HL-60/S4 (cell line): ENCODE results near the gene ATXN7L3.
"Not testable (repeated sequence)": the region's sequence is repeated elsewhere in the genome, so short reads cannot be mapped to it uniquely, and the experiment has no call there.

ENCODE experiments used
- in situ Hi-C: fragments of 300-500 bp; cut with MboI; formaldehyde crosslinking; loops from 2 replicates; pipeline ENCODE4 v1.14.3; 2022; ENCODE audit warnings: low sequenced_read_pairs

Gene ATXN7L3

GRCh38 chr17:44199553-44200477, at the start of gene ATXN7L3:
TSS of gene ATXN7L3 (minus strand) at chr17:44199884. CDS start at chr17:44198070, 1,814 bp downstream.
- in situ Hi-C loops: loop anchor here (25.0 kb wide), 2 partner anchors 137 to 312 kb away; partner anchors contain the start of genes GPATCH8 and GRN

DNA sequence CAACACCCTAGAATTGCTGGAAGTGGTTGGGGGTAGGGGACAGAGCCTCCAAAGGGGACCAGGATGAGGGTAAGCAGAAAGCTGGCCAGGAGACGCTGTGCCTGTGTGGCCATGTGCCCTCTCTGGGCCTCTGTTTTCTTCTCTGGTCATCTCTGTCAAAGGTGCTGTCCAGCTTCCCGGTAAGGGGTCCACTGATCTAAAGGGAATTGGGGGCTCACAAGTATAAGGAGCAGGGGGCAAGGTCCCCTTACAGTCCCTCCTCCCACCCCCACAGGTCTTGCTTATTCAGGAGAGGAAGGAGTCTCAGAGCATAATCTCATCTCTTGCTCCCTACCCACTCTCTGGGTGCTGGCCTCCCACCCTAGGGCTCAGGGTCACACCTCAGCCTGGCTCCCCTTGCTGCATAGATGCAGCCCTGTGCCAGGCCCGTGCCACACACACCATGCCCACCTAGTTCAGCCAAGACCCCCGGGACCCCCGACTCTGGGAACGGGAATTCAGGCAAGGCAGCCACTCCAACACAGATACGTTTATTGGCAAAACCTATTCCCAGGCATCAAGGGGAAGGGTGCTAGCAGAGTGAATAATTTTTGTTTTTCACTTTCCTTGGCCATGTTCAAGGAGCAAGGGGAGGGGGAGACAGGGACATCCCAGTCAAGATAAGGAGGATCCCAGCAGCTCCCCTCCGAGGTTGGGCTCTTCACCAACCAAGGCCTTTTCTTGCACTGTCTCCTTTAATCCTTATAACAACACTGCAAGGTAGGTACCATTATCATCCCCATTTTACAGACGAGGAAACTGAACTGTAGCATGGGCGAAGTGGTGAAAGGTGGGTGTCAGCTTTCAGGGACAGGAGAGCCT, 48.4 kb upstream of the ATXN7L3 start:
- in situ Hi-C loops: no loop called here

- in situ Hi-C loops: no loop called here
Observed at GRCh38 chr17:44247440-44247841, 47.8 kb upstream of the ATXN7L3 start.

GRCh38 chr17:44241106-44241624, 41.5 kb upstream of the ATXN7L3 start:
- in situ Hi-C loops: no loop called here

DNA sequence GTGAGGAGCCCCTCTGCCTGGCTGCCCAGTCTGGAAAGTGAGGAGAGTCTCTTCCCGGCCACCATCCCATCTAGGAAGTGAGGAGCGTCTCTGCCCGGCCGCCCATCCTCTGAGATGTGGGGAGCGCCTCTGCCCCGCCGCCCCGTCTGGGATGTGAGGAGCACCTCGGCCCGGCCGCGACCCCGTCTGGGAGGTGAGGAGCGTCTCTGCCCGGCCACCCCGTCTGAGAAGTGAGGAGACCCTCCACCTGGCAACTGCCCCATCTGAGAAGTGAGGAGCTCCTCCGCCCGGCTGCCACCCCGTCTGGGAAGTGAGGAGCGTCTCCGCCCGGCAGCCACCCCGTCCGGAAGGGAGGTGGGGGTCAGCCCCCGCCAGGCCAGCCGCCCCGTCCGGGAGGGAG, 38.2 kb upstream of the ATXN7L3 start:
- in situ Hi-C loops: not testable (repeated sequence)

DNA sequence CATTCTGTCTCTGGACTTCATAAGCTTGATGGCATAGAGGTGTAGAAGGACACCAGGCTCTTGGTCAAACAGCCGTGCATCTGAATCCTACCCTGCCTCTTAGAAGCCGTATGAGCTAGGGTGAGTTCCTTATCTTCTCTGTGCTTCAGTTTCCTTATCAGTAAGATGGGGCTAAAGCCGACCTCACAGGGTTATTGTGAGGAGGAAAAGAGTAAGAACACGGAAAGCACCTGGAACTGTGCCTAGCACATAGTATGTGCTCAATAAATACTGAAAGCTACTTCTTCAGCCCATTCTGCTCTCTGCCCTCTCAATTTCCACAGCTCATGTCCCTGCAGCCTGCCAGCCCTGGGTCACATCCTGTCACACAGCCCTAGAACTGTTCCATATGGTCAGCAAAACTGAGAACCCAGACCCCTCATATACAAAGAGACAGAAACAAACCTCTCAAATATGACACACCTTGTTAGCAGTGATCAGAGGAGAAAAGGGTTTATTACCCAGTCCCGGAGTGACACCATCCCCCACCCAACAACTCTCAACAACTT, 36.8 kb upstream of the ATXN7L3 start:
- in situ Hi-C loops: no loop called here

DNA sequence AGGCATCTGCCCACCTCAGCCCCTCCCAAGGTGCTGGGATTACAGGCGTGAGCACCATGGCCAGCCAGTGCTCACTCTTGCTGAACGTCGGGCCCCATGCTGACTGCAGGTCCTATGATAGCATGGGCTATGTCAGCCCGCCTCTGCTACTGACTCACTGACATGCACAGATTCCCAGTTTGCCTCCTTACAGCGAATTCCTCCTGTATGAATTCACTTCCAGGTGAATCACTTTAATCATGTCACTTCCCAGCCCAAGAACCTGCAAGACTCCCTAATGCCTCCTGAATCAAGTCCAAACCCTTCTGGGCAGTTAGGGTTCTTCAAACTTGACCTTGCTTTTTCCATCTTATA, 35.9 kb upstream of the ATXN7L3 start:
- in situ Hi-C loops: no loop called here

DNA sequence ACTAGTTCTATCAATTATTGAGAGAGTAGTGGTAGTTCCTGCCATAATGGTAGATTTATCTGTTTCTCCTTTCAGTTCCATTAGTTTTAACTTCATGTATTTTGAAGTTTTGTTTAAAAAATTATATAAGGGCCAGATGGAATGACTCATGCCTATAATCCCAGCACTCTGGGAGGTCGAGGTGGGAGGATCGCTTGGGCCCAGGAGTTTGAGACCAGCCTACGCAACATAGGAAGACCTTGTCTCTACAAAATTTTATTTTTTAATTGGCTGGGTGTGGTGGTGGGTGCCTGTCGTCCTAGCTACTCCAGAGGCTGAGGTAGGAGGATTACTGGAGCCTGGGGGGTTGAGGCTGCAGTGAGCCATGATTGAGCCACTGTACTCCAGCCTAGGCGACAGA, 33.9 kb upstream of the ATXN7L3 start:
- in situ Hi-C loops: no loop called here

- in situ Hi-C loops: no loop called here
Observed at GRCh38 chr17:44232061-44232460, 32.4 kb upstream of the ATXN7L3 start.

- in situ Hi-C loops: no loop called here
Observed at GRCh38 chr17:44230140-44230539, 30.5 kb upstream of the ATXN7L3 start.

- in situ Hi-C loops: no loop called here
Observed at GRCh38 chr17:44229090-44229489, 29.4 kb upstream of the ATXN7L3 start.

DNA sequence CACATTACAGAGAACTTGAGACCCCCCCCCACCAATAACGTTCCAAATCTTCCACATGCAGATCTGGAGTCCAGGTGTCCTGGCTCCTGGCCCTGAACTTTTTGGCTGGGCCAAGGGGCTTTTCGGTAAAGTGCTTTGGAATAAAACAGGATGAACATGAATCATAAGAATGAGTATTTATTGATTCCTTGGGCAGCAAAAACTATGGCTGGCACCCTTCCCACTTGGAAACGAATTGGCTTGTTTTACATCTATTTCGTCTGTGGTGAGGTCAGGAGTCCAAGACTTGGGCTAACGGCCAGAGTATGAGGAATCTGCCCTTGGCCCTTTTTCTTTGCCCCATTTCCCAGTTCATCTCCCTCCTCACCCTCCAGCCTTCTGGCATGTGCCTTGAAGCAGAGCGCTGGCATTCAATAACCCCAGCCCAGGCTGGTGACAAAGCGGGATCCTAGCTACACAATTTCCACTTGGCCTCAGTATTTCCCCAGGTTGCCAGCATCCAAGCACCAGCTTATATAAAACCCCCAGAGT, 23.9 kb upstream of the ATXN7L3 start:
- in situ Hi-C loops: loop anchor here (25.0 kb wide), 2 partner anchors 114 to 289 kb away; partner anchors contain the start of genes GPATCH8 and GRN

GRCh38 chr17:44222112-44222869, 22.6 kb upstream of the ATXN7L3 start:
- in situ Hi-C loops: loop anchor here (25.0 kb wide), 2 partner anchors 115 to 290 kb away; partner anchors contain the start of genes GPATCH8 and GRN

- in situ Hi-C loops: loop anchor here (25.0 kb wide), 2 partner anchors 116 to 291 kb away; partner anchors contain the start of genes GPATCH8 and GRN
Observed at GRCh38 chr17:44221862-44222111, 22.1 kb upstream of the ATXN7L3 start.

- in situ Hi-C loops: loop anchor here (25.0 kb wide), 2 partner anchors 116 to 291 kb away; partner anchors contain the start of genes GPATCH8 and GRN
Observed at GRCh38 chr17:44221084-44221861, 21.6 kb upstream of the ATXN7L3 start.

DNA sequence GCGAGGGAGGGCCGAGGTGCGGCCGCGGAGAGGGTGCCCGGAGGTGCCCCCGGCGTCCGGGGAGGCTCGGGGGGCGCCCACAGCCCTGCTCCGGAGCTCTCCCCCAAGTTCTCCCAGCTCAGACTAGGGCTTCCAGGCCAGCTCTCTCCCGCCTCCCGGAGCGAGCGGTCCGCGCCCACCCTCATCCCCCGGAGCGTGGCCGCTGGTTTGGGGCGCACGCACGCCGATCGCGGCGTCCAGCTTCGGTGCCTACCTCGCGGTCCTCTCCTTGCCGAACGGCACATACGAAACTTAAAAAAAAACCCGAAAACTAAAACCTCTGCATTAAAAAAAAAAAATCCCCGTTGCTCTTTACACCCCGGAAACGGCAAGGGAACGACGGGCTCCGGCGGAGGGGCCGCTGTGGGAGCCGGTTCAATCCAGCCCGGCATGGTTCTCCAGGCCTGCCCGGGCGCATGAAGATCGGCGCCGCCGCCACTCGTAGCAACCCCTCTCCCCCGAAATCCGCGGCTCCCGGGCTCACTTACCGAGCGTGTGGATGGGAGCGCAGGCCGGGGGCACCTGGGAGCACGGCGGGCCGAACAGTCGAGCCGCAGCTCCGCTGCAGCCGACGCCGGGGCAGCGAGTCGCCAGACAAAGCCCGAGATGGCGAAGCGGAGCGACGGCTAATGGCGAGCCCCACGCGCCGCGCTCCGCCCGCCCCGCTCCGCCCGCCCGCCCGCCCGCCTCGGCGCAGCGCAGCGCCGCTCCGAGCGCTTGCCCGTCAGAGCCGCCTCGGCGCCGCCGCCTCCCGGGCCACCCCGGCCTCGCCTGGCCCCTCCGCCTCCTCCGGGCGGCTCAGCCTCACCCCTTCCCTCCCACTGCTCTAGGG, 20.8 kb upstream of the ATXN7L3 start:
- in situ Hi-C loops: loop anchor here (25.0 kb wide), 2 partner anchors 117 to 292 kb away; partner anchors contain the start of genes GPATCH8 and GRN

DNA sequence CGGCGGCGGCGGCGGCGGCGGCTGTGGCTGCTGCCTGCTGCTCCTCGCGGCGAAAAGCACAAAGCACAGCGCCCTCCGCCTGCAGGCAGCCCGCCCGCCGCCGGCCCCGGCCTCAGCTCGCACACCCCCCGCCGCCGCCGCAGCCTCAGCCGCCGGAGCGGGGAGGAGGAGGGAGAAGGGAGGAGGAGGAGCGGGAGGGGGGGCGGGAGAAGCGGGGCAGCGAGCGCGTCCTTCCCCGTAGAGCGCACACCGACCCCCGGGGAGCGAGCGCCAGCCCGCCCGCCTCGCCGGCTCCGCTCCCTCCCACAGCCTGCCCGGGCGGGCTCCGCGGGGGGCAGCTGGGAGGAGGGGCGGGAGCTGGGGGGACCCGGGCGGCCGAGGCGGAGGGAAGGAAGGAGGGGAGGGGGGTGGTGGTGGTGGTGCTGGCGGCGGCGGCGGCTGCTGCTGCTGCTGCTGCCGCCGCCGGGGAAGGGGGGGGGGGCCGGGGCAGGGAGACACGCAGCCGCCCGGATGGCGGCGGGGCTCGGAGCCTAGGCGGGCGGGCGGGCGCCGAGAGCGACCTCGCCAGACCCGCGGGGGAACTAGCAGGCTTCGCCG, 20.0 kb upstream of the ATXN7L3 start, which contains the start of gene UBTF:
TSS of gene UBTF (minus strand) at position 60 of the 597 bp plus-strand sequence. CDS start 1,446 bp downstream, outside the sequence.
- in situ Hi-C loops: loop anchor here (25.0 kb wide), 2 partner anchors 118 to 293 kb away; partner anchors contain the start of genes GPATCH8 and GRN
